ENCODE measurements around the gene FOXA1.

Gene FOXA1

GRCh38 chr14:37584211-37585100, 10.6 kb downstream of the FOXA1 start:
- no peak for TF ChIP-seq CTCF (IDR thresholded peaks at IDR 0.05)
- TF ChIP-seq ZFX (IDR thresholded peaks at IDR 0.05; ENCODE audit: borderline replicate concordance), result no peak
- H3K27ac ChIP-seq, result peak overlapping the region; percentile 100

- TF ChIP-seq CTCF (IDR thresholded peaks at IDR 0.05), result no peak
- TF ChIP-seq ZFX (IDR thresholded peaks at IDR 0.05; ENCODE audit: borderline replicate concordance), result no peak
- H3K27ac ChIP-seq, result peak overlapping the region; percentile 100
These were observed 11.5 kb downstream of the FOXA1 start for GRCh38 chr14:37583358-37584210.

- TF ChIP-seq ZFX (IDR thresholded peaks at IDR 0.05; ENCODE audit: borderline replicate concordance) (no peak), CTCF (IDR thresholded peaks at IDR 0.05) (no peak)
- H3K27ac ChIP-seq, result 0 out of 2 replicates have a peak overlapping the region, but pooled peaks have one; percentile 13
These were observed 14.9 kb downstream of the FOXA1 start for GRCh38 chr14:37580146-37580545.

- H3K27ac ChIP-seq, result no peak overlapping the region
- TF ChIP-seq ZFX (IDR thresholded peaks at IDR 0.05; ENCODE audit: borderline replicate concordance) (no peak), CTCF (IDR thresholded peaks at IDR 0.05) (no peak)
These were observed 15.8 kb downstream of the FOXA1 start for GRCh38 chr14:37579274-37579673.

- TF ChIP-seq CTCF (IDR thresholded peaks at IDR 0.05), result no peak
- no peak for TF ChIP-seq ZFX (IDR thresholded peaks at IDR 0.05; ENCODE audit: borderline replicate concordance)
- H3K27ac ChIP-seq, result peak overlapping the region; percentile 96
These were observed 21.7 kb downstream of the FOXA1 start for GRCh38 chr14:37573356-37573755.

- TF ChIP-seq ZFX (IDR thresholded peaks at IDR 0.05; ENCODE audit: borderline replicate concordance), result no peak
- TF ChIP-seq CTCF (IDR thresholded peaks at IDR 0.05), result no peak
- H3K27ac ChIP-seq, result peak overlapping the region; percentile 96
These were observed 23.7 kb downstream of the FOXA1 start for GRCh38 chr14:37571391-37571790.

All from 22Rv1 (cell line).